HG03045 (cell line): Measurements from ENCODE around the gene CCDC38.
"Not testable (repeated sequence)": the region's sequence is repeated elsewhere in the genome, so short reads cannot be mapped to it uniquely, and the experiment has no call there.

Experiments used
- ATAC-seq: cut with Tn5 transposase; IDR thresholded peaks from one replicate; pipeline ENCODE4 v1.9.1; 2021; ENCODE audit warnings: mild to moderate bottlenecking, moderate library complexity; ENCODE audit not compliant: unreplicated experiment

The CCDC38 gene

DNA sequence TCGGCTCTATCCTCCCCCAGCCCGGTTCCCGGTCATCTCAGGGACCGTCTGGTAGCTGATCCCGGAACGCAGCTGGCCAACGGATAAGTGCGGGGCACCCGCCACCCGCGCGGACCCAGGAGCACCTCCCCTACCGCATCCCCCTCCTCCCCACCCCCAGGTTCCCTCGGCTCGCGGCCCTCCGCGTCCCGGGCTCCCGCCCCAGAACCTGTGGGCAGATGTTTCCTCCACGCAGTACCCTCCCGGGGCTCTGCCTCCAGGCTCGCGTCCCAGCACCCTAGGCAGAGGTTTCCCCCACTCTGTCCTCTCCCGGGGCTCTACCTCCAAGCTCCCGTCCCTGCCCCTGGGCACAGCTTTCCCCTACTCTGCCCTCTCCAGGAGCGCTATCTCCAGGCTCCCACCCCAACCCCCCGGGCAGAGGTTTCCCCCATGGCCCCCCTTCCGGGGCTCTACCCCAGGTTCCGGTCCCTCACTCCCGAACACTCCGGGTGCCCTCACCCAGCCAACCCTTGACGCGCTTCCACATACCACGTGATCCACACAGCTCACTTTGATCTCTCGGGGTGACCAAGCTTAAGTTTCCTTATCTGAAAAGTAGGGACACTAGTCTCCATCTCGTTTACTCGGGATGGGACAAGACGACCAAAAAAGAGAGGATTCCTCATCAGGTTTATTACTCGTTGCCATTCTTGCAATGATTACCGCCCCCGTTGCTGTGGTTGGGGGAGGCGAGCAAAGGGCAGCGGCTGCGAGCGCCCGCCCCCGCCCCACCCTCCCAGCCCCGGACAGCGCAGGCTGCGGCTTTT is at the start of gene CCDC38:
Gene CCDC38 (minus strand): TSS at position 91 of the 806 bp plus-strand sequence. CDS start 6,105 bp downstream, outside the sequence.
- ATAC-seq, result peak; percentile 98

GRCh38 chr12:95990136-95990535 is 47.7 kb upstream of the CCDC38 start:
- no peak for ATAC-seq

GRCh38 chr12:95989504-95990123 is 47.2 kb upstream of the CCDC38 start:
- ATAC-seq, result no peak

DNA sequence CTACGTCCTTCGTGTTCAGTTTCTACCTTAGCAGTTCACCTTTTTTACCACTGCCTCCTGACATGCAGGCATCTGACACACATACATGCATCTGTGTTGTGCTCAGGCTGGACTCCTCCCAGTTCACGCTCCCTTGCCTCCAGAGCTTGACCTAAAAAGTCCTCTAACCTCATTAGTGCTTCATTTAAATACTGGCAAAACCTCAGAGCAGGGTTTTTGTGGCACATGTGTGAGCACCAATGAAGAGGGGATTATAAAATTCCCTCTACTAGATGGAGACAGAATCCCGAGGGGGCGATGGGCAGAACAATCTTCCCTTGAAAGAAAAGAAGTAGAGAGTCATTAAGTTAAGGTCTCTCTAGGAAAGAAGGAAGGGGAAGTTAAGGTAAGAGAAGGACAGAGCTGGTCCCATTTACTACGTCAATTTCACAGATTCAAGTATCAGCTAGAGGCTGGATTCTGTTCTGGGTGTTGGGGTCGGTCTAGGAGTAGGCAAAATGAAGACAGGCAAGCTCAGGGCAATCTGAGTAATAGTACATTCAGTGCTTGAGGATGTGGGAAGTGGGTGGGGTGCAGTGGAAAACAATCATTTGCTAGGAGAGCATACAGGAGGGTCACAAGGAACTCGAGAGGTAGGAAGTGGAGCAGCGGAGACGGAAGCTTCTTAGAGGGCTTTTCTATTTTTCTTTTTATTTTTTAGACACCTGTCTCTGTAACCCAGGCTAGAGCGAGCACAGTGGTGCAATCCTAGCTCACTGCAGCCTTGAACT is 46.3 kb upstream of the CCDC38 start:
- ATAC-seq, result no peak

DNA sequence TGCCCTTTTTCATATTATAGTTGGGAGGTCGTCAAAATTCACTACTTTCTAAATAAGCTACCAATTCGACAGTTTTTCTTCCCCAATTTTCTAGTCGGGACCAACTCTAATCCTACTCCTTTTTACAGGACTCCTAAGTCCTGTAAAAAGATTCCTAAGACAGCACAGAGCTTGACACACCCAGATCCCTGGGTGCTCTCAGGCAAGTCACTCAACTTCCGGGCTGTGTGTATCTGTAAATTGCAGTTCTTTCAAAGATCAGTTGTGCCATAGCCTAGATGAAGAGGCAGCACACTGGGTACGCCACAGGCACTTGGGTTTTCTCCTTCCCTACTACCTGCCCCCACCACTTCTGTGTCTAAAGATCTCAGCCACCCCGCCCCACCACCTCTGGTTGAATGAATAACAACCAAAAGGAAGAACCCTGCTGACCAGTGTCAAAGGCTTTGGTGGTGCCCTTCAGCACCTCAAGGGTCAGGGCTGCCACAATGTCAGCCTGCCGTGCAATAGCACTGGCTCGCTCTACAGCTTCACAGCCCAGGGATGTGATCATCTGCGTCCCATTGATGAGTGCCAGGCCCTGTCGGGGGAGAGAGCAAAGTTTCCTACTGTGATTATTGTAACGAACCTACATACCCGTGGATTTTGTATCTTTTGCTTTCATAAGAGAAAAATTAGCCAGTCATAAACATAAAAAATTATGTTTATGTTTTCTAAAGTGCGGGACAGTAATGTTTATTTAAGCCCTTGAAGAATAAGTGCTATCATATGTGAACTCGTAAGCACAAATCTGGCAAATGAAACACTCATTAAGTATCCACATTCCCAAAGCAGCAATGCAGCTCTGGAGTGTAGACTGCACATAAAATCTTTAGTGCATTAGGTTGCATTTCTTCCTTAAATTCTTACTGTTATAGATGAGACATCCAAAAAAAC is 44.5 kb upstream of the CCDC38 start:
- no peak for ATAC-seq

GRCh38 chr12:95984682-95985081 is 42.3 kb upstream of the CCDC38 start:
- no peak for ATAC-seq

DNA sequence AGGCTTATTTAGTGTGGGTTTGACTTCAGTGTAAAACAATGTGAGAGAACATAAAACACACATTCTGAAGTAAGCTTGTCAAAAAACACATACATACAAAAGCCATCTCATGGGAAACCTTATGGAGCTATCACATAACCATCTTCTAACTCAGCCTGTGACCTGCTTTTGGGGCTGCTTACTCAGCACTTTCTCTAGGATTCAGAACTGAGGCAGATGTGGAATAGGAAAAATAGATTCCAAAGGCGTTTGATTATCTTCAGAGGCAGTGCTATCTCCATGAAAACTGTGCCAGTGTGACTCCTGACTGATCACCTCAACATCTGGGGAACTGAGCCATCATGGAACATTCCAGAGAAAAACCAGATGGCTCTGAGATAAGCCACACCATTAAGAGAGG is 40.2 kb upstream of the CCDC38 start:
- ATAC-seq, result no peak

GRCh38 chr12:95980437-95980836 is 38.0 kb upstream of the CCDC38 start:
- ATAC-seq, result no peak

DNA sequence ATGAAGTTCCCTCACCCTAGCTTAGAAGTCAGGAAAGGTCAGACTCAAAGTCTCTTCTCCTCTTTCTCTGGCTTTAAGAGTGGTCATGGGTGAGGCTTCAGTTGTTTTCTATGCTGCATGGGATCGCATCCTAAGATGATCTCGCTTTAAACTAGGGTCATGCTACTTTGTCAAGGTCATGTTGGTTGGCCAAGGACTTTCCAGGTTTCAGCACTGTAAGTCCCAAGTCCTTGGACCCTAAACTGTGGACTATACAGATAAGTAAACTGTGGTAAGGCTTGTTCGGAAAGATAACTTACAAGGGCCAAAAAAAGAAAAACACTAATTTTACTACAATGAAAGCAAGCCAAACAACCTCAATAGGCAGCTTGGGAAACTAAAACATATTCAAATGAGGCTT is 36.4 kb upstream of the CCDC38 start:
- no peak for ATAC-seq

DNA sequence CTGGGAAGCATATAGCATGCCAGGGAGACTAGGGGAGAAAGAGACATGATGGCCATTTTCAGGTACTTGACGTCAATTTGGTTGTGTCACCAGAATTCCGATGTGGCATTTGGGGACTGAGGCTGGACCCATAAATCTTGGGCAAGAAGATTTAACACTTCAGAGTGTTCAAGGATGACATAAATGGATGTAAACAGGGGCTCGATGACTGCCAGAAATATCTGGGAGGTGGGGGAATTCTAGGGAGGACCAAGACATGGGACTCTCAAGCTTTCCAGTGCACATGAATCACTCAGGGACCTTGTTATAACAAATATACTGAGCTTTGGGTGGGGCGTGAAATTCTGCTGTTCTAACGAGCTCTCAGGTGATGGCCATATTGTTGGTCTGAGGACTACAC is 35.9 kb upstream of the CCDC38 start:
- no peak for ATAC-seq

GRCh38 chr12:95977764-95978305 is 35.4 kb upstream of the CCDC38 start:
- no peak for ATAC-seq

- no peak for ATAC-seq
These were observed 34.0 kb upstream of the CCDC38 start for GRCh38 chr12:95976416-95976832.

- ATAC-seq, result no peak
These were observed 33.1 kb upstream of the CCDC38 start for GRCh38 chr12:95975491-95975890.

GRCh38 chr12:95974358-95974757 is 31.9 kb upstream of the CCDC38 start:
- no peak for ATAC-seq

- ATAC-seq, result no peak
These were observed 30.5 kb upstream of the CCDC38 start for GRCh38 chr12:95972832-95973456.

GRCh38 chr12:95970905-95971304 is 28.5 kb upstream of the CCDC38 start:
- no peak for ATAC-seq

- ATAC-seq, result not testable (repeated sequence)
These were observed 26.7 kb upstream of the CCDC38 start for GRCh38 chr12:95969116-95969515.

DNA sequence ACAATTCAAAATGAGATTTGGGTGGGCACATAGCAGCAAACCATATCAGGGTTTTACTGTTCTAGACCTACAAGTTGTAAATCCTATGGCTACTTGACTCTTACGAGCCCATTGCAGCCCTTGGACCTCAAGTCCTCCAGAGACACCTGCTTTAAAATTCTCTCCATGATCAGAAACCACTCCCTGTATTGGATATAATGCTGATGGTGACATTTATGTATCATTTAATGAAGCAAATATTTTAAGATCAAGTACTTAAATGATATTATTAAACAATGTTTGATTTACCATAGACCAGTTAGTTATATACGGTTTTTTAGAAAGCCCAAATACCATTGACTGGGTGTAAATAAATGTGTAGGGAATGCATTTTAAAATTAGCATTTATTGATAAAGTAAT is 24.9 kb upstream of the CCDC38 start:
- ATAC-seq, result no peak

DNA sequence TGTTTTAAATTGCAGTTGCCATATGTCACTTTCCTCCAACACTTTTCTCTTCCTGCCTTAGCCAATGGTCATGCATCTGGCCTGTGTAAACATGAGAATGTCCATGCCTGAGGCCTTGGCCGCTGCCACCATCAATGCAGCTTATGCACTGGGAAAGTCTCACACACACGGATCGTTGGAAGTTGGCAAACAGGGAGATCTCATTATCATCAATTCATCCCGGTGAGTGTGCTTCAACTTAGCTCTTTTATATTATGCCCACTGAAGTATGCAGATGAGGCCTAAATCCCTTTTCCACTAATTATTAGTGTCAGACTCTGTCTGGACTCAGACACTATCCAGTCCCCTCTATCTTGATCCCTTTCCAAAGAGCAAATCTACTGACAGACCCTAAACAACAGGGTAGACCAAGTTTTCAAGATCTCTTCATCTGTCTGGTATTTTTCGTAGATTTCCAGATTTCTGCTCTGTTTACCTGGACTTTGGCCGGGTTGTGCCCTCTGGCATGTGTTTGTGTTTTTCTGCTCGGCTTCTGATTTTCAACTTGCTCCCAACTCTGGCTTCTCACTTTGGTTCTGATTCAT is 24.0 kb upstream of the CCDC38 start:
- no peak for ATAC-seq
